Measurements from ENCODE around the gene FAM50A.
A peak's percentile ranks its signal among the peaks of the same experiment; 100 is the strongest.
"Not testable (repeated sequence)": the region's sequence is repeated elsewhere in the genome, so short reads cannot be mapped to it uniquely, and the experiment has no call there.

Gene FAM50A

GRCh38 chrX:154484255-154485149, 40.6 kb downstream of the FAM50A start:
- no peak for DNase-seq (ENCODE audit: low read depth in 2 of 2)

- no peak for DNase-seq (ENCODE audit: low read depth in 2 of 2)
These were observed 41.5 kb downstream of the FAM50A start for GRCh38 chrX:154485150-154486051.

- DNase-seq (ENCODE audit: low read depth in 2 of 2), result no peak
These were observed 42.1 kb downstream of the FAM50A start for GRCh38 chrX:154486052-154486395.

GRCh38 chrX:154486396-154487207, 42.7 kb downstream of the FAM50A start, which contains the start of gene UBL4A:
UBL4A (minus strand) TSS chrX:154486615; CDS start chrX:154486584, 31 bp downstream.
- DNase-seq (ENCODE audit: low read depth in 2 of 2), result no peak

- no peak for DNase-seq (ENCODE audit: low read depth in 2 of 2)
These were observed 43.8 kb downstream of the FAM50A start for GRCh38 chrX:154487518-154488290.

- DNase-seq (ENCODE audit: low read depth in 2 of 2), result no peak
These were observed 44.6 kb downstream of the FAM50A start for GRCh38 chrX:154488336-154489075.

GRCh38 chrX:154489182-154489581, 45.2 kb downstream of the FAM50A start:
- DNase-seq (ENCODE audit: low read depth in 2 of 2), result no peak

GRCh38 chrX:154490021-154490413, 46.1 kb downstream of the FAM50A start:
- DNase-seq (ENCODE audit: low read depth in 2 of 2), result no peak

- DNase-seq (ENCODE audit: low read depth in 2 of 2), result peak; percentile 77
These were observed 46.6 kb downstream of the FAM50A start, which contains the start of gene SLC10A3 for GRCh38 chrX:154490414-154491083. SLC10A3 (minus strand) TSS chrX:154490629; CDS start chrX:154488940, 1,689 bp downstream.

GRCh38 chrX:154494715-154495114, 50.8 kb downstream of the FAM50A start:
- DNase-seq (ENCODE audit: low read depth in 2 of 2), result no peak

GRCh38 chrX:154495472-154495922, 51.6 kb downstream of the FAM50A start:
- DNase-seq (ENCODE audit: low read depth in 2 of 2), result no peak

GRCh38 chrX:154496591-154497137, 52.7 kb downstream of the FAM50A start:
- DNase-seq (ENCODE audit: low read depth in 2 of 2), result not testable (repeated sequence)
